ENCODE results near the gene TP53I11.
A peak's percentile ranks its signal among the peaks of the same experiment; 100 is the strongest.

TP53I11 gene

DNA sequence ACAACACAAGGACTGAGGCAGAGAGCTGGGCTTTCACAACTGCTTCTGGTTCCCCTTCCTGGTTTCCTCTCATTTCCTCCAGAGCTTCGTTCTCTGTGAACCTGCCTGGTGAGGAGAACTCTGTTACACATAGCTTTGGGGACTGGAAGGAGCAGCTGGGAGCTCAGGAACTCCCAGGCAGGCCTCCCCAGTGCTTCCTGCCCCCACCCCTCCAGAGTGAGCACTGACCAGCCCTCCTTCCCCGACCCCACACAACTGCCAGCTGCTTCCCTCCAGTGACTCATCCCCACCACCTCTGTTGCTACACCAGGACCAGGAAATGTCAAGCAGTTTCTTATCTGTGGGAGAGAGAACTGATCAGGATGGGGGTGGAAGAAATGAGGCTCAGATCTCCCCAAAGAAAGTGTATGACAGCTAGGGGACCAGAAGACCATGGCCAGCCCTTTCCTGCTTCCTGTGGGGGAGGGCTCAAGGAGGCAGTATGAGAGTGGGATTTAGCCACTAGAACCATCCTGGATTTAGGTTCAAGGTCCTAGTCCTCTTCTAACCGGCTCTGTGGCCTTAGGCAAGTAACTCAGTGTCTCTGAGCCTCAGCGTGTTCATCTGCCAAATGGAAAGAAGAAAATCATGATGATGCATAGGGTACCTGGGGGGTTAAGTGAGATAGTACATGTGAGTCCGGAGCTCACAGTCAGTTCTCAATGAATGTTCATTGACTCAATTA lies 4.5 kb upstream of the TP53I11 start:
- no peak for DNase-seq

DNA sequence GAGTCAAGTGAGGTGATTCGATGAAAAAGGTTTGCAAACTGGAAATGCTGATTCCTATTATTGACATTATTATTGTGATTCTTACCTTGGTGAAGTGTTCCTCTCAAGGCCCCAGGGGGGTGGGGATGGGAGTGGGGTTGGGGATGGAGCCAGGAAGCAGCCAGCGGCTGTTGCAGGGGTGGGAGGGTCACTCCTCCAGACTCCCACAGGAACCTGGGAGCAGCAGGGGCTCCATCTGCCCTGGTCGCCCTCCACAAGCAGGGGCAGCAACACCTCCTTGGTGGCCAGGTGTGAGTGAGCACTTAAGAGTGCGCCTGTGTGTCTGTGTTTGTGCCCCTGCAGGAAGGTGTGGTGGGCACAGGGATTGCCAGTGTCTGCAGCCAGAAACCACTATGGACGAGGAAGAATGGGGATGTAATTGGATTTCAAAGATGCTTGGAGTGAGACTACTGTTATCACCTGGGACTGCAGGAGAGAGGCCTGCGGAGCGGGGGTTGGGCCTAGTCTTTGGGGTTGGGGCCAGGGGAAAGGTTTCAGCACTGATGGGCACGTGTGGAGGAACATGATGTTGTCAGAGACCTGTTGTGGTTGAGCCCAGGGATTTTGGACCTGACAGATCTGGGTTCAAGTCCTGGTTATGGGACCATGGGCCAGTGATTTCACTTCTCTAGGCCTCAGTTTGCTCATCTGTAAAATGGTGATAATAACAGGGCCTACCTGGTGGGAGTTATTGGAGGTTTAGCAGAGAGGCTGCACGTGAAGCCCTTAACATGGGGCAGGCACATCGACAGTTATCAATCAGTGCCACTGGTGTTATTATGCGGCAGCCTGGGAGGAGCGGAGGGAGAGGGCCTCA lies 3.6 kb upstream of the TP53I11 start:
- DNase-seq: no peak

DNA sequence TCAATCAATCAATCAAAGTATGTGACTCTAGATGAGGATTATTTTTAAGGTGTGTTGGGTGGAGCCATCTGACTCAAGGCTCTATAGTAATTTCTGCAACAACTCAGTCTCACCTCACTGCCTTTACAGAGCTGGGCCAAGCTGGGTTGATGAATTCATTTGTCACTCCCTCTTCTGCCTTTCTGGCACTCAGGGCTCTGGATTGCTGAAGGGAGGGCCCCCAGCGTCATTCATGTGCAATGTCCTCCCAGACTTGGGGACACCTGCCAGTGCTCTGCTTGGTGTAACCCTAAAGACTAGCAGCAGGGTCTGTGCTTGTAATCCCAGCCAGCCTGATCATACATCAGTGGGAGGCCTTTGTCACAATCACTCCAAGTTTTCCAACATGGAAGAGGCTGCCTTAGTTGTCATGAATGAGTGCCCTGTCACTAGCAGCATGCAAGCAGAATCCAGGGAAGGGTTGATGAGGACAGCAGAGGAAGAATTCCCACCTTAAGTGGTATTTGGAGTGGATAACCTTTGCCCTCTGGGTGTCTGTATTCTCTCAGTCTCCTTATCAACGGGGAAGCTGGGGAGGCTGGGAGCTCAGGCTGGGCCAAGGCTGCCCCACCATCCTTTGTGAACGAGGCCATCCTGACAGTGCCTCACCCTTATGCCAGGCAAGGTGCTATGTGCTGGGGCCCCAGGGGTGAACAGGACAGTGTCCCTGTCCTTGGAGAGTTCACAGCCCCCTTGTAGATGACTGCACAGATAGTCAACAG lies 2.0 kb upstream of the TP53I11 start:
- DNase-seq: no peak

DNA sequence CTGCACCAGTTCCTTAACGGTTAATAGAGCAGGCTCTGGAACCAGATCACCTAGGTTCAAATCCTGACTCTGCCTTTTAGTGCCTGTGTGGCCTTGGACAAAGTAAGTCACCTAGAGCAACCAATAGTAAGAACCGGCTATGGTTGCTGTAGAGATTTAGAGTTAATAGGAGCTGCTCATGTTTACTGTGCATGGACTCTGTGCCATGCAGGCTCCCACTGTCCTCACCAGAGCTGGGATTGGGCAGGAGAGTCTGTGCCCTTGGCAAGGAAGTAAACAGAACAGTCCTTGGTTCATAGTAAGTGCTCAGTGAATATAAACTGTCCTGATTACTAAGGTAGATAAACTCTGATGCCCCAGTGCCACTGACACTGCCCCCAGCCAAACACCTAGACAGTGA lies 1.4 kb upstream of the TP53I11 start:
- no peak for DNase-seq

DNA sequence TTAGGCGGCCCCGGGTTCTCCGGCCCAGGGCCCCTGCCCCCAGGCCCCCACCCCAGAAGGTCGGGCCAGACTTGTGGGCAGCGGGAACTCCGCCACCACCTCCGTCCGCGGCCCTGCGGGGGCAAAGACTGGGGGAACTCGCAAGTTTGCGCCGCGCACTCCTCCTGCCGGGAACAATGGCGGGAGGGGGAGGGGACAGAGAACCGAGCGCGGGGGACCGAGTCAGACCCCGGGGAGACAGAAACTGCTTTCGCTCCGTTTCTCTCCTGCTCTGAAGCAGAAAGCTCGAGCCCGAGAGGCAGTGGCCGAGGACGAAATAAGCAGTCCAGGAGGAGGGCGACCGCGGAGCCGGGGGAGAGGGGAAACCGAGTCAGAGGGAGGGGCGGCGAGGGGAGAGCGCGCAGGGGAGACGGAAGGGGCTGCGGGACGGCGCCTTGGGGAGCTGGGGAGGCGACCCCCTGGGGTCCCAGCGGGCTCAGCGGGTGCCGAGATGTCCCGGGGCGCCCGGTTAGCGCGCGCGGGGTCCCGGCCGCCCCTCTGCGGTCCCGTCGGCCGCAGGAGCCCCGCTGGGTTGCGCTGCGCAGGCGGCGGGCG lies 555 bp downstream of the TP53I11 start:
- DNase-seq: peak; percentile 17

DNA sequence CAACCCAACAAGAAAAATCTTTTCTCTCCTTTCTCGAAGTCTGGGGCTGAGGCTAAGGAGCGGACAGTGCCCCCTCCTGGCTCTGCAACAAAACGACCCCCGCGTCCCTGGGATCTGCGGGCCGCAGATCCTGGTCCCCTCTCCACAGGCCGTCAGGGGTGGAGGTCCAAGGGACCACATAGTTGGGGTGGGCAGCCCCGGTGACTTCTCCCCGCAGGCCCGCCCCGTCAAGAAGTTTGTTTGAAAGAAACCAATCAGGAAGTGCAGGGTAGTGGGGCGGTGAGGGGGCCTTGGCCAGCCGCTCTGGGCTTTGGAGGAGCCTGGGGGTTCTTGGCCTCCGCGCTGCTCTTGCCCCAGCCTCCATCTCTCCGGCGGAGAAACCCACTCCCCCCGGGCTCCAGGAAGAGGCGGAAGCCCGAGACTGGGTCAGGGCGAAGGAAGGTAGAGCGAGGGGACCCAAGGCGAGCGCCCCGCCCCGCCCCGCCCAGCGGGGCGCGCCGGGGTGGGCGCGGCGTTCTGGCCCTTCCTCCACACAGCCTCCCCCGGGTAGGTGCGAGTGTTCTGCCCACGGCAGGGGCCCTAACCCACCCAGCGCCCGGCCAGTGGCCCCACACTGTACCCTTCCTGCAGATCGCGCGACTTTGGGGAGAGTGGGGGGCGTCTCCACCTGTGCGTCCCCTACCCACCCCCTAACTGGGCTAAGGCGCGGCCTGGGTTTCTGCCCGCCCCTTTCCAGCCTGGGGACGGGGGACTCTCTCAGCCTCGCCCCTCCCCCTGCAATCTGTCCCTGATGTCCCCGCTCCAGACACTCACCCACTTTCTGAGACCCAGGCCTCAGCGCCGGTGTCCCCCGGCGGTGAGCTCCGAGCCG lies 1.3 kb downstream of the TP53I11 start:
- peak; percentile 9 for DNase-seq

DNA sequence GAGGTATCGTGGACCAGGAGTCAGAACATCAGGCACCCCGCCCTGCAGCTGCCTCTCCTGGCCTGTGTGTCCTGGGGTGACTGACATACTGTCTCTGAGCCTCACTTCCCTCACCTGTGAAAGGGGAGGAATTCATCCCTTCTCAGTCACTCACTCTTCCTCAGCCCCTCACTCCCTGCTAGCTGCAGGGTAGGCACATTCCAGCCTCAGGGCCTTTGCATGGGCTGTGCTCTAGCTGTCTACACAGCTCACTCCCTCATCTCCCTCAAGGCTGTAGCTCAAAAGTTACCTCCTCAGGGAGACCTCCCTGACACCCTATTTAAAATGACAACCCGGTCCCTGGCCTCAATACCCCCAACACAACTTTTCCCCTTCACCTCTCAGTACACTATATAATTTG lies 2.5 kb downstream of the TP53I11 start:
- DNase-seq: no peak

DNA sequence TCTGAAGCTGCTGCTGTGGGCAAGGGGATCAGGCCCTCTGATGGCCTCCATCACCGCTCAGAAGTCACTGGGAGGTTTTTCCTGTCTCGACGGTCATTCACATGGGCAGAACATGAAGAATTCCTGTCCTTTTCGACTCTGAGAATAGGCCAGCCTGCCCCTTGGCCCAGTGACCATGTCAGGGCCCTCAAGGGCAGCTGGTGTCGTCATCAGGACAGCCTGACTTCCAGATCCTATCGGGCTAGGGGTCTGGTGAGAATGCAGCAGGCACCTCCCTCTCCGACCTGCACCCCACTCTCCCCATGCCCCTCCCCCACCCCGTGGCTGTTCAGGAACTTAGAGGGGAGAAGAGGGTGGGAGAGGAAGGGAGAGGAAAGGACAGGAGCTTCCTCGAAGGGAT lies 3.6 kb downstream of the TP53I11 start:
- DNase-seq: no peak

DNA sequence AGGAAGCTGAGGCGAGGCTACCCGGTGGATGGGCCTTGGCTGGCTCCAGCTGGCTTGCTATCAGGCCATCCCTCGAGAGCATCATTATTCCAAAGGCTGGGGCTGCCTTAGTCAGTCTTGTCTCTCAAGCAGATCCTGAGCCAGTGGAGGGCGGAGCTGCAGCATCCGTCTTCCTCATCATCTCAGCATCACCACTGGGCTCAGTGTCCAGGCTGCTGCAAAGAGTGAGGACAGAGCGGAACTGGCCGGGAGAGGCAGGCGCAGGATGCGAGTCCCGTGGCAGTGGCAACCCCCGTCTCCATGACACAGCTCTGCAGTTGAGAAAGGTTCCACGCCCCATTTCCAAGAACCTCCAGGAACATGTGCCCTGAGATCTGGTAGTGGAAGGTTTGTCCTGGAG lies 4.4 kb downstream of the TP53I11 start:
- no peak for DNase-seq

DNA sequence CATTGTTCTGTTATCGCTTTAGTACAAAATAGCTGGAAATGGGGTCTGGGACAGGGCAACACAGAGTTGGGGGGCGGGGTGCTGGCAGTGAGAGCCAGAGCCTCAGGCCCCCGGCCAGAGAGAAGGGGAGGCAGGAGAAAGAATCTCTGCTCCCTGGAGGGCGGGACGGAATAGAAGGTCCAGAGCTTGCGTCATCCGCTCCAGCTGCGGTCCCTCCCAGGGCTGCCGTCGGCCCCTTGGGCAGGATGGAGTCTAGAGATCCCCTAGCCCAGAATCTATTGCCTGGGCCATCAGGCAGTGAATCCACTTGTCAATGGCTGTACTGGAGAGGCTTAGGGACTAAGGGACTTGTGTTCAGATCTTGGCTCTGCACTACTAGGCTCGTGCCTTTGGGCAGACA lies 5.0 kb downstream of the TP53I11 start:
- no peak for DNase-seq

DNA sequence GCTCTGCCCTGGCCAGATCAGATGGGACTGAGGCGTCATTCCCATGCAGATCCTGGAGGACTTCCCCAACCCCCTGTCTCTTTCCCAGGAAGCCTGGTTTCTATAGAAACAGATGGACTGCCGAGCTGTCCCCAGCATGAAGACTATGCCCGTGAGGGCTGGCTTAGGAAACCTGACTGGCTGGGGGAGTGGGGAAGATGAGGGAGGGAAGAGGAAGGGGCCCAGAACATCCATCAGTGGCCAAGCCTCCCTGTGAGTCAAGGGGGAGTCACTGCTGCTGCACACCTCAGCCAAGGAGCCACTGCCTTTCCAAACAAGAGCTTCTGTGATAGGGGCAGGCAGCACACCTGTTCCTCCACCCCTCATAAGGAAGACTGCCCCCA lies 5.8 kb downstream of the TP53I11 start:
- no peak for DNase-seq

DNA sequence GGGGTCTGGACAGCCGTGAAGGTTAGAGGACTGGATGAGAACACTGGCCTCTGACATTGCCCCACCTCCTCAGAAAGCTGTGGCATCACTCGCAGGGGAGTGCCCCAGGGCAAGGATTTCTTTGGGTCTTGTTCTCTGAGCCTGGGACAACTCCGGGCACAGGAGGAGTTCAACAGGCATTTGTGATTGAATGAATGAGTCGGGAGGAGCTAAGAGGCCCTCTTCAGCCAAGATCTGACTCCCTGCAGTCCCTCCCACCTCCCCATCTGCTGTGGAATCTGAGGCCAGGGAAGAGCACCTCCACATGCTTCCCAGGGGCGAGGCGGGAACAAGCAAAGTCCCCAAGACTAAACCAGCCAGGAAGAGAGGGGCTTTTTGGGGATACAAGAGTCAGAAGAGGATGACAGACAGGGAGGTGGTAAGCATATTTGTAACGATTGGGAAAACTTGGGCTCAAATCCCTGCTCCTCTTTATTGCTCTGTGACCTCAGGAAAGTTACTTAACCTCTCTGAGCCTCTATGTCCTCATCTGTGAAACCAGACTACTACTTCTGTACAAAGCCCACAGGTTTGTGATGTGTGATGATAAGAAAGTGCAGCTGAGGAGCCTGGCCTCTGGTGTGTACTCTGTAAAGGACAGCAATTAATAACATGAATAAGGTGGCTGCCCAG lies 6.4 kb downstream of the TP53I11 start:
- DNase-seq: no peak

DNA sequence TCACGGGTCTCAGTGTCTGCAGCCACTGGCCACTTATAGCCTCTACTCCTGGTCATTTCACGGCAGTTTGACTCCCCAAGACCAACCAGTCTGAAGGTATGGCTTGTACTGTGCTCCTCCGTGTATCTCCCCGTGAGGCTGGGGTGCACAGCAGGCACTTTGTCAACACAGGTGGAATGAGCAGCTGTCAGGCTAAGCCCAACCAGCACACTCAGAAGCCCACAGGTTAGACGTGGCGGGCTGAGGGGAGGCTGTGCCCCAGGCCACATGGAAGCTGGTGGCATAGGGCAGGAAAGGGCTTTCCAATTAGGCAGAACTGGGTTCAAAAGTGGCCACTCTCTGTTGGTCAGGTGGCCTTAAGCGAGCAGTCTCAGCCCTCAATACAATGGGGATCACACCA lies 7.0 kb downstream of the TP53I11 start:
- no peak for DNase-seq

DNA sequence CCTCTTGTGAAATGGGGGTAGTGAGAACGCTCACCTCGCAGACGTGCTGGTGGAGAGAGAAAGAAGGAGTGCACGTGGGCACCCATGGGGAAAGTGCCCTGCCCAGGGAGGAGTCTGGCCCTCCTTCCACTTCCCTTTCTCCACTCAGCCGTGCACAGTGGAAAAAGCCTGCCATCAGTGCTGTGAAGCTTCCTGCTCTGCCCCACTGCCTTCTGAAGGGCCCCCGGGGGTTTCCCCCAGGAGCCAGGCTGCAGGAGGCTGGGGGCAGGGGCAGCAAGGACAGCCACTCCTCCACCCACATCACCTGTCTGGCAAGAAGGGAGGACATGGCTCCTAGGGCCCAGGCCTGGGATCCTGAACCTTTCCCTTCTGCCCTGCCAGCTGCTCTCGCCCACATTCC lies 7.6 kb downstream of the TP53I11 start:
- DNase-seq: no peak

DNA sequence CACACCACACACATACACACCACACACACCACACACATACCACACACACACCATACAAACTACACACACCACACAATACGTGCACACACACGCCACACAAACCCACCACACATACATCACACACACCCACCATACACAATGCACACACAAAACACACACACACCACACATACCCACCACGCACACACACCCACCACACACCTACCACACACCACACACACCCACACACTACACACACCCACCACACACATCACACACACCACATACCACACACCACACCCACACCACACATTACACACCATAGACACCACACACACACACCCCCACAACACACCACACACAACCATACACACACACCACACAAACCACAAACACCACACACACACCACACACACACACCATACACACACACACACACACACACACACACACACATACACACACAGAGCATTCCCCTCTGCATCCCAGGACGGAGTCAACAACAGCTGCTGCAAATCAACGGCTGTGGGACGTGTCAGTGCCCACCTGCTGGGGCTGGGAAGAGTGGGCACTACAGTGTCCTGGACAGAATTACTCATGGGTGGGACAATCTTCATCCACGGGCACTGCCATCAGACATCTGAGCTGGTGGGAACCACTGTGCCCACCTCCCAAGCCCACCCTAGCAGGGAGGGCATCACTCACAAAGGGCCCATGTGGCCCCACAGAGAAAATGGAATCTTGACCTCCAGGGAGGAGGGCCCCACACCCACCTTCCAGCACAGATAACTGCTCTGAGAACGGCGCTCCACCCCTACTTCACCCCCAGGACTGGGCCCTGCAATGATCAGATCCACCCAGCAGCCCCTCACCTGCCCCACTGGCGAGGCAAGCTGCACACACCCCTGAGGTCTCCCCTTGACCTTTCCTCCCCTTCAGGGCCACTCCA lies 8.4 kb downstream of the TP53I11 start:
- DNase-seq: no peak

DNA sequence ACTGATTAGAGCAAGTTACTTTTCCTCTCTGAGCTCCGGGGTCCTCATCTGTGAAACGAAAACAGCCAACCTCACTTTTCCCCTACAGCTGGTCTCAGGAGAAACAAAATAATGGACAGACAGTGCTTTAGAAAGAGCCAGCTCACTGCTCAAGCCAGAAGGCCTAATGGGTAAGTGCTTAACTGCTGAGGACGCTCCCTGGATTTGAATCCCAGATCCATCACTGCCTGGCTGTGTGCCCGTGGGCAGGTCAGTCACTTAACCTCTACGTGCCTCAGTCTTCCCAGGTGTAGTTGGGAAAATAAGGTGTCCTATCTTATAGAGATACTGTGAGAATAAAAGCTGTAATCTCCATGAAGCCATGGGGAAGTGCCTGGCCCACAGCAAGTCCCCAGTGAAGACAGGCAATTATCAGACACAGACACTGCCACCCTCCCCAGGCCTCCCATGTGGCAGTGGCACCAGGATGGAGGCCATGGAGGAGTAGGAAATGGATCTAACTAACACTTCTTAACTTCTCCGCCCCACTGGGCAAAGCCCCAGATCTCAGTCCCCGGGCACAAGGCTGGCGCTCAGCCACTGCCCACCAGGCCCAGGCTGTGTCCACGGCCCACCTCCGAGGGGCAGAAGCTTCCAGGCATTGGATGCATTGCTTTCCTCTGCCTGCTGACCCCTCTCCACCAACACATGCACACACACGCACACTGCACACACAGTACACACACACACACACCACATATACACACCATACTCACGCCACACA lies 9.2 kb downstream of the TP53I11 start:
- DNase-seq: no peak

DNA sequence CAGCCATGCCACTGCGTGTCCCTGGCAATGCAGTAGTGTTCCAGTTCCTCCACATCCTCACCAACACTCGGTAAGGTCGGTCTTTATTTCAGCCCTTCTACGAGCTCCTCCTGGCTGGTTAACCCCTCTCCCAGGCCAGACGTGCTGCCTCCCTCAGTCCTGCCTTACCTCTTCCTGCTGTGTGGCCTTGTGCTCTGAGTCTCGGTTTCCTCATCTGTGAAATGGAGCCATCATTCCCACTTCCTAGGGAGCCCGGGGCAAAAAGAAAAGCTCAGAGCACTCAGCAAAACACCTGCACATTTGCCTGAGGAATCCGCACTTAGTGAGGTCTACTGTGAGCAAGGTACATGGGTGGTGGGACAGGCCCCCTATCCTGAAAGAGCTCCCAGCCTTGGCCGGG lies 9.8 kb downstream of the TP53I11 start:
- no peak for DNase-seq

DNA sequence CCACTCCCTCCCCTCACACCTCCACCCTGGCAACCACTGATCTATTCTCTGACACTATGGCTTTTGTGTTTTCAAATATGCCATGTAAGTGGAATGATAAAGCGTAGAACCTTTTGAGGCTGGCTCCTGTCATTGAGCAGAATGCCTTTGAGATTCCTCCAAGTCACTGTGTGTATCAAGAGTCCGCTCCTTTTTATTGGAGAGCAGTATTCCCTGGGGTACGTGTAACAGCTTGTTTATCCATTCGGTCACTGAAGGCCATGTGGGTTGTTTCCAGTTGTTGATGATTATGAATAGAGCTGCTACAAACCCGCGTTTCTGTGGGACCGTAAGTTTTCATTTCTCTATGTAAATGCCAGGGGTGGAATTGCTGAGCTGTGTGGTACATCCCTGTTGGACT lies 10.3 kb downstream of the TP53I11 start:
- DNase-seq: no peak

DNA sequence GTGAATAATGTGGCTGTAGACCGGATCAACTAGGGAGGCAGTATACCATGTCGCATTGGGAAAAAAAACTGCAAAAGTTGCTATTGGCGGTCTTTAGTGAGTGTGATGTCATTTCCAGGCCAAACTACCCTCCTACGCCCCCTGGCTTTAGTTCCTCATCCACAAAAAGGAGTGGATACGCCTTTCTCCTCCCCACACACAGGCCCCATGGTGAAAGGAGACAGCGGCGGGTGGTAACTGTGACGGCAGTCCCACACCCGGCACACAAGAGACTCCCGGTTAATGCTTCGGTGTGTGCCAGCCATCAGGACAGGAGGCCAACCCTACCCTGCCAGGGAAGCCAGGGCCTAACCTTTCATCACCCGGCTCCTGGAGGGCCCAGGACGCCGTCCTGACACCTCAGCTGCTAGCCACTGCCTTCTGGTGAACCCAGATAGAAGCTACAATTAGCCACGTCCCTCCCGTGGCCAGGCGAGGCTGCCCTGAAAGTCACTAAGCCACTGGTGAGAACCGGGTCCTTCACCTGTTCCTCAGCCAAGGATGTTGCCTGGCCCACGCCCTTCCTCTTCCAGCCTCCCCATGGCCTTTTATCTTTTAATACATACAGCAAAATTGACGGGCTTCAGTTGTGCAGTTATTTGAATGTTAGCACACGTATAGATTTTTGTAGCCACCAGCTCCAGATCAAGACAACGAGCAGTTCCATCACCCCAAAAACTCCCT lies 10.8 kb downstream of the TP53I11 start:
- DNase-seq: no peak

All from central memory CD4-positive, alpha-beta T cell (primary cell).